SW 1271 (cell line): ENCODE results near the gene DGKB.
A peak's percentile ranks its signal among the peaks of the same experiment; 100 is the strongest.

Experiments used
- DNase-seq, 2 experiments: peaks; one replicate each; lab custom pipeline; 2025; lab: John Stamatoyannopoulos, UW

Gene DGKB

DNA sequence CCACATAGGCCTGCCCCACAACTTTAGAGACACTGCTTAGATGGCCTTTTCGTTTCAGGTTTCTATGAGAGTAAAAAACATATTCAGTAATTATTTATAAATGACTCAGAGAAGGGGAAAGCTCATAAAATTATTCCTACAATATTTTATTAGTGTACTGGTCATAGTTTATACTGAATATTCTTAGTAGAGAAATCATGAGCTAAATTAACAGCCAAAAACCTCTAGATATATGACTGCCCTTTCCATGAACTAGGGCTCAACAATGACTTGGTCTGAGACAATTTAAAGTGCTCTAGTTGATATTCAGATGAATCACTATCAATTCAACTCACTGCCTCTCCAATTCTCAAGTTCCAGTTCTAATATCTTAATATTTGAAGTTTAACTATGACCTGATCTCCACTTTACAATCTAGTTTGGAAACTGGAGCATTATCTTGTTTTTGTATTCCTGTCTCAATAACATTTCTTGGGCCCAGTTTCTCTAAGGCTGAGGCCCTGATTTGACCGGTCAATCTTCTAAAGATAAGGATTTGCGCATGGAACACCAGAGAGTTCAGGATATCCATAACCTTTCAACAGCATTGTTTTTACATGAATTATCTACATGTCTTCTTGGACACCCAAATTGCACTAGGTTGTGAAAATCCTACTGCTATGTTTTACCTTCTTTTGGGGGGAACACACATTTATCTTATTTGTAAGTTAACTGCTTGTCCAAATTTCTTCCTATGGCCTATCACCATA, 141.6 kb downstream of the DGKB start:
- no peak for DNase-seq

- DNase-seq, result no peak
Observed at GRCh38 chr7:14759785-14760184, 142.8 kb downstream of the DGKB start.

DNA sequence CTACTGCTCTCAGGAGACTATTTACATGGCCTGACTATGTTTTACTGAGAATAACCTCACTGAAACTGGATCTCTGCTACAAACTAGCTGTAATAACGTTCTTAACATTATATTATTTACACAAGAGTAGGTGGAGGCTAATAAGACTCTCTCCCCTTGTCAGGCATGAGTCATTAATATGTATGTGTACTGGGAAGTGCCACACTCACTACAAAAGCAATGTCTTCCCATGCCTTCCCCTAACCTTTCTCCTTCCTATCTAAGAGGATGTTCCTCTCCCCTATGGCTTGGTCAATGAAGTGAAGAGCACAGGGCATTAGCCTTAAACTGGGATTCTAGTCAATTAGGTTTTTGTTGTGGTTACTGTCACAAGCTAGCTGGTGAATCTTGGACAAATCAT, 147.9 kb downstream of the DGKB start:
- DNase-seq, result no peak

- DNase-seq, result no peak
Observed at GRCh38 chr7:14752301-14752700, 150.2 kb downstream of the DGKB start.

DNA sequence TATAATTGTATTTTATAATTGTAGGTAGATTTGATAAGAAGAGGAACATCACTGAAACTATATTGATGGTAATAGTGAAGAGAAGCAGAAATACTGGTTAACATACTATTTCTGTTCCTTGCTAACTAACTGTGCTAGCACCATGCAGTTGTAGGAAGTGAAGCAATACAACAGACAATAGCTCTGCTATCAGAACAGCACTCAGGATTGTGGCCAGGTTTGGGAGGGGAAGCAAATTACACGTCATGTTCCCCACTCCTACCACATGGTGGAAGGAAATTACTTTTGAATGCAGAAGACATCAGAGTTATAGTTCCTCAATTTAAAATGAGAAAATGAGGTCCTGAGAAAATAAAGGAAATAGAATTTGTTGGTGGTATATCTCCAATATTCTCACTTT, 151.1 kb downstream of the DGKB start:
- no peak for DNase-seq

- peak; percentile 50 to 90 for DNase-seq
Observed at GRCh38 chr7:14748461-14748860, 154.1 kb downstream of the DGKB start.

- no peak for DNase-seq
Observed at GRCh38 chr7:14747701-14748100, 154.8 kb downstream of the DGKB start.

DNA sequence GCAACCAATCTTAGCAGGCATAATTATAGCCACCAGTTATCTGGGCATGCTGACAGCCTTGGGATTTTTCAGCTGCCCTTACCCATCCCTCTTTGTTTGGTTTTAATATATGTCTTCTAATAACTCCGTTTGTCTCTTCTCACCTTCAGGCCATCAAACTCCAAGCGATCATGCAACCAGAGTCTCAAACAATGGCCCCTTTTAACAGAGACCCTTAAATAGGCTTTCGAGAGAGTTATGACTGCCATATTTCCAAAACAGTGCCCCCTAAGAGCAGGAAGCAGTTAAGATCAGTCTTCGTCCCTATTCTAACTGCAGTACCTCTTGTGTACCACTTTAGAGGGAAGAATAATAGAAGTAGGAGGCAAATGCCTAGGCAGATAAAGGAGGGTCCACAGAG, 157.5 kb downstream of the DGKB start:
- DNase-seq, result no peak

DNA sequence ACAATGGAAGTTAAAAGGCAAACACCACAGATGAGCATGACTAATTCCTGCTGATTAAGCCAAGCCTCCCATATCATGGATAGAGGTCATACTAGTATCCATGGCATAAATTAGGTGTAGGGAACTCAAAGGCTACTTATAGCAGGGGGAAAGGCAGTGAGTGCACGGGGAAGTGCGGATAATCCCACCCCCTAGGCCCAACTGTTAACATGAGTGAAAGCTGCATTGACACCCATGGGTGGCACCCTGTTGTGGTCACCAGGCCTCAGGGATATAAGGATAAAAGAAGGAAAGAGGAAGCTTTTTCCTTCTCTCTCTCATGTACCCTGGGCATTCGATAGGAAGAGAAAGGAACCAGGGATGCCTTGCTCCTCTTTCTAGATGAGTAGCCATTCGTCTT, 161.9 kb downstream of the DGKB start:
- no peak for DNase-seq

DNA sequence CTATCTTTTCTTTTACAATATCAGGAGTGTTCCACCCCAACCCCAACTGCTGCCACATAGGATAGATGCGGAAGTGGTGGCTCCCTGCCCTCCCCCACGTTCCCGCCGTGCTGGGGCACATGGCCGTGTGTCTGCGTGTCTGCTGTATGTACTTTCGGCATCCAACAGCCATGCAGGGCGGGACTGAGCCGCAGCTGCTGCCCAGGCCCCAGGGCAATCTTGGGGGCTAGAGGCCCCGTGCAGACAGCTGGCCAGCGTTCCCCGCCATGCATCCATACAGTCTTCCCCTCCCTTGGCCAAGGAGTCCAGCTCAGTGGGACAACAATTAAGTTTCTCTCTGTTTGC, 162.7 kb downstream of the DGKB start:
- DNase-seq, result no peak

DNA sequence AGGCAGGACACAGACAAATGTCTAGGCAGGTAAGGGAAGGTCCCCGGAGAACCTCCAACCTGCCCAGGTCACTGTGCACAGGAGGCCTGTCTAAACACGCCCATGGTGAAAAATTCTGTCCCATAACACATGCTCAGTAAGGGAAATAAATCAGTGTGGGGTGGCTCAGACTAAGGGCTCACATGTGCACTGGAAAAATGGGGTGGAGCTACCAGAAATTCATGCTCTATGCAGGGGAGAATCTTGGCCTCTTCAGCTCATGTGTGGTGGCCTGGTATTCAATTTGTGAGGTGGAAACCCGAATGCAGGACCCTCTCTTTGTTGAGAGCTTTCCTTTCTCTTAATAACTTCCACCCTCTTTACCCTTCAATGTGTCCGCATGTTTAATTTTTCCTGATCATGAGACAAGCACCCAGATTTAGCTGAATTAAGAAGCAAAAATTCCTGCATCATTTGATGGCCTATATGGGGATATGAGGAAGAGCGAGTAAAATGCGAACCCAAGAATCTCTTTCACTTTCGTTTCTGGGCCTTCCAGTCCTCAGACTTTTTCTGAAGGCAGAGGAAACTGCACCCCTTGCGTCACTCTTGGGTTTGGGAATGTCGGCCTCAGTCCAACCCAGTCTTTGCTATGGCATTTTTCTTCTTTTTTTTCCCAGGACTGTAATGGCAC, 163.2 kb downstream of the DGKB start:
- no peak for DNase-seq

DNA sequence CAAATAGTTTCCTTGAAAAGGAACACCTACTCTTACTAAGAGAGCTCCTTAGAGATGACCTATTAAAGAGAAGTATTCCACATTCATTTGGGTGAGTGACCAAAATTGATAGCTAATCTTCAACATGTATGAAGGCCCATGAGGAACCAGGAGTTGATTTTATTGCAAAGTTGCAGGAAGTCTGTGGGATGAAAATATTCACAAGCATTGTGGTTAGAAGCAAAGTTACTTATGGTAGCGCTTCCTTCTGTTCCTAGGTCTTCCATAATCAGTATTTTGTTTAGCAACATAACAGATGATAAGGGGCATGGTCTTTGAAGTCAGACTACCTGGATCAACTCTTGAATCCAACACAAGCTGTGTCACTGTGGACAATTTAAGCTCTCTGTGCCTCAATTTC, 164.5 kb downstream of the DGKB start:
- DNase-seq, result no peak

DNA sequence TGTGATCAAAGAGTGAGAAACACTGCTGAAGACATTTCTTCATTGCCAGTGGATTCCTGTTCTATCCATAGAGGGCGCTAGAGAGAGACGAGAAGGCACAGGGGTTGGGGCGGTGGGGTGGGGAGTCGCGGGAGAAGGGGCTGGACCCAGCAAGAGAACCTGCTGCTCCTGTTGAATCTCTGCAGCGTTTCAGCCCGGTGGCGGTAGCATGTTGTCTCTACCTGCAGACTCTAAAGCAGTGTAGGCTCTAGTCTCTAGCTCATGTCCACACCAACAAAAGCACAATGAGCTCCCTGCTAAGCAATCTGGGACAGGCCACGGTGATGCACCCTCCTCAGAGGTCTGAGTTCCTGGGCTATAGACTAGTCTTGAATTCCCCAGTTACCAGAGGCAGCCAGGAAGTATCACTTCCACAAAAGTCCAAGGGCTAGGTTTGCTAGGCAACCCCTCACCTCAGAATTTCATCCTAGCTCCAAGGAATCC, 167.7 kb downstream of the DGKB start:
- DNase-seq, result no peak

GRCh38 chr7:14720785-14721184, 181.8 kb downstream of the DGKB start:
- DNase-seq, result no peak

GRCh38 chr7:14717816-14718215, 184.7 kb downstream of the DGKB start:
- DNase-seq, result peak in 1 of 2 experiments; percentile 43

- no peak for DNase-seq
Observed at GRCh38 chr7:14717169-14717568, 185.4 kb downstream of the DGKB start.

DNA sequence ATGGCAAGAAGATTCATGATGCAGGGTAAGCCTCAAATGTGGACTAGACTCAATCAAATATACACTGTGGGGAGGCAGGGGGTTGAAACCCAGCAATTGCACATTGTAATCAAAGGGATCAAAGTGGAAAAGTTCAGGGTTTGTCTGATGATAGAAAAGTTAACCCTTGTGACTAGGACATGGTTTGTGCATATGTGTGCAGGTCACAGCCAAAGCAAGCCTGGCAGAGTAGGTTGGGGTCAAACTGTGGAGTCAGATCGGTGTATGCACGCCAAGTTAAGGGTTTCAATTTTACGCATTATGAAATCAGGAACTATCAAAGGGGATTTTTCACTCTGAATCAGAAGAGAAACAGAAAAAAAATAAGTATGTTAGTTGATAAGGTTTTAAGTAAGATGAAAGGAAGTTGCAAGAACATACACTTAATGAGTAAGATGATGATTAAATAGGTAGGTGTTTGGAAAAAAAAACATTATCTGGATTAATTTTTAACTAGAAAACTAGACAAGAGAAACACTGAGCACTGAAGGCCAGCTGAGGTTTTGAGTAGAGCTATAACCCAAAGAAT, 188.3 kb downstream of the DGKB start:
- DNase-seq, result no peak

GRCh38 chr7:14698239-14698638, 204.3 kb downstream of the DGKB start:
- DNase-seq, result peak in 1 of 2 experiments; percentile 48

- DNase-seq, result no peak
Observed at GRCh38 chr7:14697684-14698083, 204.9 kb downstream of the DGKB start.

- peak in 1 of 2 experiments; percentile 40 for DNase-seq
Observed at GRCh38 chr7:14691597-14692203, 210.9 kb downstream of the DGKB start.

DNA sequence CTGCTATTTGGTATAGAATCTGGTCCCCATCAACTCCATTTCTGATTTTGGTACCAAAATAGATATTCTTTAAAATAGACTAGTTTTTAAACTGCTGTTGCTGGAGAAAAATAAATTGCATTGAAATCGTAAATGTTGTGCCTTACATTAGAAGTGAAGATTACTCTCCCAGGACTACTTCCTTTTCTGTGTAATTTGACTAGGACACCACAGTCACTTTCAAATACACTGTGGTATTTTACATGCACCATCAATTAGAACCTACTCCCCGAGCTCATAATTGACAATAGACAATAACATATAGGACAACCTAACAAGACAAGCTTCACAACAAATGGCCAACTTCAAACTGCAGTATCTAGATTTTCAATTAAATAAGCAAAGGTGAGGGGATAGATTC, 211.5 kb downstream of the DGKB start:
- DNase-seq, result no peak

GRCh38 chr7:14690486-14690885, 212.1 kb downstream of the DGKB start:
- DNase-seq, result no peak

DNA sequence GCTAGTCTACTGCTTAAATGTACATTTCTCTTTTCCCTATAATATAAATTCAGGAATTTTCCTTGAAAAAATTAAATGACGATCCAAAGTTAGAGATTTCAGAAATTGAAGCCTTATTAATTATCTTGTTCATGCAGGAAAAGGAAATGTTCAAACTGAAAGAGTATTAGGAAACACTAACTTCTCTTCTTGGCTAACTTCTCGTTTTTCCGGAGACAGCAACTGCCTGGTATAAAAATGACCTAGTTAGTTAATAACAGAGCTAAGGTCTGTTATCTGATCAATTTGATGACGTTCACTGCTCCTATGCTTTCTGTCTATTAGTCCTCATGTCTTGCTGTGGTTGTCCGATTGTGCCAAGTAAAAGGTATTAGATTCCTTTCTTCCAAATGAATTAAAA, 212.5 kb downstream of the DGKB start:
- DNase-seq, result no peak
